GM19463 (cell line): ENCODE data around the gene AHI1.

Experiments used
- ATAC-seq: cut with Tn5 transposase; IDR thresholded peaks from one replicate; pipeline ENCODE4 v1.9.1; 2021; ENCODE audit warnings: mild to moderate bottlenecking, moderate library complexity; ENCODE audit not compliant: unreplicated experiment

Gene AHI1

DNA sequence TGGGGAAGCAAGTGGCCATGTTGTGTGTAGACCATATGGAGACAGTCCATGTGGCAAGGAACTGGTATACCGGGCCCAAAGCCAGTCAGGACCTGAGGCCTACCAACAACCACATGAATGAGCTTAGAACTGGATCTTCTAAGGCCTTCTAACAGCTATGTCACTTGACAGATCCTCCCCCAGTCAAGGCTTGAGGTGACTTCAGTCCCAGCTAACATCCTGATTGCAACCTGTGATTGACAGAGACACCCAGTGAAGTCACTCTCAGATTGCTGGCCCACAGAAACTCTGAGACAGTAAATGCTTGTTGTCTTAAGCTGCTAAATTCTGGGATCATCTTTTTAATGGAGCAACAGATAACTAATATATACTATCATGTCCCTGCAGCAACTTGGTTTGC is 32.9 kb downstream of the AHI1 start:
- ATAC-seq: peak; percentile 77

DNA sequence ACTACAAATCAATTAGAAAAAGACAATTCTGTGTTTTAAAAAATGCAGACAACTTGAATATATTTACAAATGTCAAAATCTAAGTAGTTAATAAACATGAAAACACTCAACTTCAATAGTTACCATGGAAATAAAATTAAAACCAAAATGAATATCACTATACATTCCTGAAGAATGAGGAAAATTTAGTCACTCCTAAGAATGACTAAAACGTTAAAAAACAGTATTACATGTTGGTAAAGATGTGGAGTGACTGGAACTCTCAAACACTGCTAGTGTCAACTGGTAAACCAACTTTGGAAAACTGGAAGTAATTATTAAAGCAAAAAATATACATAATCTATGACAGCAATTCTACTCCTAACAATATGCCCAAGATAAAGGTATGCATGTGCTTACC is 36.3 kb downstream of the AHI1 start:
- ATAC-seq: no peak

GRCh38 chr6:135458051-135458450 is 39.5 kb downstream of the AHI1 start:
- ATAC-seq: no peak

GRCh38 chr6:135451617-135452190 is 45.8 kb downstream of the AHI1 start:
- ATAC-seq: no peak

DNA sequence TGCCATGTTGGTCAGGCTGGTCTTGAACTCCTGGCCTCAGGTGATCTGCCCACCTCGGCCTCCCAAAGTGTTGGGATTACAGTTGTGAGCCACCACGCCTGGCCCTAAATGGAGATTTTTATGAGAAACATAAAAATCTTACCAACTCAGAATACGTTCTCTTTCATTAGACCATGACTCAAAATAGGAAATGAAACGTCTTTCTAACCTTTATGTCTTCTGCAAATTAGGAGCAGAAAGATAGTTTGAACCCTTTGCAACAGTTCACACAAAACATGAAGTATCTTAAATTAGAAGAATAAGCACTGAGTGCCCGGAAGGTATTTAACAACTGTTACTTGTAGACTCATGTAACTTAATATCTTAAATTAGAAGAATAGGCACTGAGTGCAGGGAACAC is 48.3 kb downstream of the AHI1 start:
- no peak for ATAC-seq

DNA sequence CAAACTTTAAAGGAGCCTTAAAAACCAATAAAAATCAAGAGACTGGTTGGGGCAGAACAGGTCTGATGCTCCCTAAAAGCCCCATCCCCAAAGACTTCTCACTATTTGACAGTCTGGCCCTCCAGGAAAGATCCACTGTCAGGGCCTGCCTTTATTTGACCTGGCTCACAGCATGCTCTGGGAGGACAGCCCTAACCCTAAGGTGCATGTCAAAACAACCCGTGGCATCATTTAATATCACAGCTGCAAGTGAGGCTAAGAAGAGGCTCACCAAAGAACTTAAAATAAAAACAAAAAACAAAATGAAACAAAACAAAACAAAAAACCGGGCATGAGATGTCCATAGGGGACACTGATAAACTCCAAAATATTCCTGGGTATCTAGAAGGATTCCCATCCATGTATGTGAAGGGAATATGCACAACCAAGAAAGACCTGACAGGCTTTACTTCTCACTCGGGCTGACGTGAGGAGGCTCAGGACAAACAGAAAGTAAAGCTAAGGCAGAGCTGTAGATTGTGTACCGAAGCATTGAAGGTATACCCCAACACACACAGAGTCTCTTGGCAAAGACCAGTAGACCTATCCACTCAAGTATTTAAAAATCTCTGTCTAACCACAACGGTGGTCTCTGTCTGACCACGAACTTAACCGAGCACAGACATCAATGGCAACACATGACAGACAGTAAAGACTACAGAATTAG is 57.3 kb downstream of the AHI1 start:
- peak; percentile 74 for ATAC-seq

GRCh38 chr6:135439549-135439948 is 58.0 kb downstream of the AHI1 start:
- no peak for ATAC-seq

DNA sequence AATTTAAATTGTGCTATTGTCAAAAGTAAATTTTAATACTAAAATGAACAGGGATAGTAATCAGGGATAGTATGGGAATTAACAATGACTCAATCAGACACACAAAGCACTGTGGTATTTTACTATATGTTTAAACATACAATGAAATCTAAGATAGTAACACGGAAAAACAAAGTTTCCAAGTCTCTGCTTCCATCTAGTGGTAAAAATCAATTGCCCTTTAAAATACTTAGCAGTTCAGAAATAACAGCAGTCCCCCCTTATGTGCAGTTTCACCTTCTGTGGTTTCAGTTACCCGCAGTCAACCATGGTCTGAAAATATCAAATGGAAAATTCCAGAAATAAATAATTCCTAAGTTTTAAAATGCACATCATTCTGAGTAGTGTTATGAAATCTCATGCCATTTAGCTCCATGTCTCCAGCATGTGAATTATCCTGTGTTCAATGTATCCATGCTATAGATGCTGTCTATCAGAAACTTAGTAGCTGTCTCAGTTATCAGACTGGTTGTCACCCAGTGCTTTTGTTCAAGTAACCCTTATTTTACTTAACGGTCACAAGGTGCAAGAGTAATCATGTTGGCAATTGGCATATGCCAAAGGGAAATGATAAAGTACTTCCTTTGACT is 58.5 kb downstream of the AHI1 start:
- peak; percentile 45 for ATAC-seq

DNA sequence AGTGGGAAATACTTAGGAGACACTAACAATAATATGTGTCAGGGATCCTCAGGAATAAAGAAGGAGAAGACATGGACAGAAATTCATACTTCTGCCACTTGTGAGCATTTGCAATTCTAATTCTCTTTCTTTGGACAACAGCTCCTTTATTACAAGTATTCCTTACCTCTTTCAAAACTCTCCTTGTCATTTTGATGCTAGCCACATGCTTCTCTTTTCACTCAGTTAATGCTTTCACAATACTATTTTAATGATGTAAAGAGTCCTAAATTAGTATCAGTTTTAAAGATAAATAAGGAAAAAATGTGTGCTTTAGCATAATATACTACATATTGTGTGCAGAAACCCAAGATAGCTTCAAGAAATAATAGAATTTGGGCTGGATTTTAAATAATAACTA is 62.5 kb downstream of the AHI1 start:
- ATAC-seq: no peak

DNA sequence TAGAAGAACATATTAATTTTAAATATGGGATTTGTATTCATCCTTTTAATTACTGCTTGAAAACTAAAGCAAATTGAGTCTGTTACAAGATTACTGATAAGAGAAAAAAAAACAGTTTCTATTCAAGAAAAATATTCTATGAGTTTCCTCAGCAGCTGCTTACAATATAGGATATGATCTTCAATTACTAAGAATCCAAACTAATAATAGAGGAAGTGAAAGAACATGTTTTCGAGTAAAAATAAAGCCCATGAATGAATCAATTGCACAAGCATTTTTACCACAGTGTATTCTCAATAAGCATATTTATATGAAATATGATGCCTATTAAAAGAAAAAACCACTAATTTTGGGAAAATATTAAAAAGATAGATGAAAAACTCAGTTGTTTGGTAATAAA is 63.4 kb downstream of the AHI1 start:
- ATAC-seq: no peak

DNA sequence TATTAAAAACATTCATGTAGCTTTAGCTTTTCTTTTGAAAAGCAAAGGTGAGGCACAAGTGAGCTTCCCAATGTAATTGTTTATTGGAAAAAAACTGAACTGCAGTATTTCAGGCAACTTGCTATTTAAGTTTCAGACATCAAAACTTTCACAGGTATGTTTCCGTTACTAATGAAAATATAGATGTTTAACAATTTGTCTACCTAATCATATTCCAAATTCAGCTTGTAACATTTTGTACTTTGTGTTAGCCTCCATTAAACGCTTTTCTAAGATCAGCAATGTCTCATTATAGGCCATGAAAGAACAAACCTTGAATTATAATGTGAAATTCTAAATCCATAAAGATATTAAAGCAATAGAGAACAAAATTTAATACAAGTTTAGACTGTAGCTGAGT is 69.5 kb downstream of the AHI1 start:
- no peak for ATAC-seq

DNA sequence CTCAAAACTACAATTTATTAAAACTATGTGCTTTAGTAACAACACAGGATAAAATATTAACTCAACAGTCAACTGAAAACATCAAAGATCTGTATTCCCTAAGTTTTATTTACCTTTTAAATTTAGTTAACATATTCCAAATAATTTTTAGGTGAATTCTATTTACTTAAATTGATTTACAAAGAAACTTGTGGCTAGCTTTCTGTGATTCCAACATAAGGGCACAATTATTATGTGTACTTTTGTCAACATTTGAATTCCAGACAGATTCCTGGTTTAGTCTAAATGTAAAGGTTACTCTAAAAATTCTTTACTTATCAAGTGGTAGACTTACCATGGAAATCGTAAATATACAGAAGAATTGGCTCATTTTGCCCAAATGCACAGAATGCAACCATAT is 70.7 kb downstream of the AHI1 start:
- no peak for ATAC-seq

- no peak for ATAC-seq
These were observed 73.2 kb downstream of the AHI1 start for GRCh38 chr6:135424385-135424784.

DNA sequence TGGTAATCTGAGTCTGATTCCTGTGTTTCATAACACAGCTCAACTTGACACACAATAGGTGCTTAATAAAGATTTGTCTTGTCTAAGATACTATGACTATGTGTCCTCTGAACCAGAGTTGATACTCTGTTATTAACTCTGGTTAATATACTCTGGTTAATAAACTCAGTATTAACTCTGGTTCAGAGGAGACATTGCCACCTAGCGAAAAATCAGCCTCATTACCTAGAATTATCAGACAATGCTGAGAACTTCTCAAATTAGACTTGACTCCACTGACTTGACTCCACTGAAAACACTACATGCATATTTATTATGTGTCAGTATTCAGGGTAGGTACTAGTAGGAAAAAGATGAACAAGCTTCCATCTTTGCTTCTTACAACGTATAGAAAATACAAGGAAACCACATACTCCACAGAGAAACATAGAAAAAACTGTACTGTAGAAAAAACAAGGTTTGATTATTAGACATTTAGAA is 73.9 kb downstream of the AHI1 start:
- ATAC-seq: peak; percentile 82

- no peak for ATAC-seq
These were observed 78.4 kb downstream of the AHI1 start for GRCh38 chr6:135419162-135419561.

GRCh38 chr6:135418040-135418760 is 79.3 kb downstream of the AHI1 start:
- ATAC-seq: no peak

DNA sequence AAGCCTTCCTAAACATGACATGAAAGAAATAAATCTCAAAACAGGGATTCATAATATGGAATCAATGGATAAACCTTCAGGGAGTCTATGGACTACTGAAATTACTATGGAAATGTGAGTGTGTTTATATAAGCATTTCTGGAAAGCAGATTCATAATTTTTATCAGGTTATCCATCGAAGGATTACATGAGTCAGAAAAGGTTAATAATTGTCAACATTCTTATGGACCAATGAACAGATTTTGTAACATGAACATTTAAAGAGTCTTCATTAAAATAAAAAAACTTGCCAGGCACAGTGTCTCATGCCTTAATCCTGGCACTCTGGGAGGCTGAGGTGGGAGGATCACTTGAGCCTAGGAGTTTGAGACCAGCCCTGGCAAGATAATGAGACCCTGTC is 84.8 kb downstream of the AHI1 start:
- ATAC-seq: no peak

GRCh38 chr6:135411849-135412248 is 85.7 kb downstream of the AHI1 start:
- no peak for ATAC-seq

- no peak for ATAC-seq
These were observed 86.2 kb downstream of the AHI1 start for GRCh38 chr6:135411339-135411738.

- no peak for ATAC-seq
These were observed 86.7 kb downstream of the AHI1 start for GRCh38 chr6:135410856-135411255.

- ATAC-seq: no peak
These were observed 94.0 kb downstream of the AHI1 start for GRCh38 chr6:135403584-135403983.

DNA sequence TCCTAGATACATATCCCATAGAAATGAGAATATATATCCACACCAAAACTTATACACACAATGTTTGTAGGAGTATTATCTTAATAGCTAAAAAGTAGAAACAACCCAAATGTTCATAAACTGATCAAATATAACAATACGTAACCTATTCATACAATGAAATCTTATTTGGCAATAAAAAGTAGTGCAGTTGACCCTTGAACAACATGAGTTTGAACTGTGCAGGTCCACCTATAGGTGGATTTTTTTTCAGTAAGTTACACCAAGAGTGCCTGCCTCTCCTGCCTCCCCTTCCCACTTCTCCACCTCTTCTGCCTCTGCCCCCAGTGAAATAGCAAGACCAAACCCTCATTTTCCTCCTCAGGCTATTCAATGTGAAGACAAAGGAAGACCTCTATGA is 95.2 kb downstream of the AHI1 start:
- ATAC-seq: no peak
